CD14-positive monocyte (primary cell): Measurements from ENCODE around the gene ZC3HAV1L. TPM values are rescaled to one million over a fixed set of nuclear protein-coding genes. Genes with fewer than 3 reads are reported as not detected.

ENCODE experiments used
- DNase-seq, 3 donors: peaks; one replicate each; pipeline ENCODE4 v3.0.0-alpha.2; 2011 to 2022
- H2AFZ ChIP-seq: 2 replicates; pipeline ENCODE4 v1.6.0; 2012; ENCODE audit warnings: mild to moderate bottlenecking, low read depth, low read length, inconsistent platforms; ENCODE audit not compliant: insufficient read depth, poor library complexity, severe bottlenecking
- H3K27ac ChIP-seq, 2 donors: 1 replicate in 1 of 2; 2 replicates in 1 of 2; pipeline ENCODE4 v1.5.1; 2012 to 2013; ENCODE audit warnings: low read length in 2 of 2, control low read depth in 1 of 2, inconsistent platforms in 1 of 2, low read depth in 1 of 2, mild to moderate bottlenecking in 1 of 2
- H3K27me3 ChIP-seq, 2 donors: one replicate each; pipeline versions ENCODE4 v1.6.0 to v1.6.1; 2011 to 2013; ENCODE audit warnings: low read length in 2 of 2; ENCODE audit not compliant: control insufficient read depth in 2 of 2, insufficient read depth in 2 of 2
- H3K36me3 ChIP-seq, 2 donors: replicated peaks in 1 of 2; 1 replicate in 1 of 2; 2 replicates in 1 of 2; pipeline versions ENCODE4 v1.5.1 to v1.6.1; 2012 to 2013; ENCODE audit warnings: low read length in 2 of 2, control low read depth in 1 of 2, inconsistent platforms in 1 of 2, mild to moderate bottlenecking in 1 of 2; ENCODE audit not compliant: insufficient read depth in 2 of 2, control insufficient read depth in 1 of 2
- H3K4me1 ChIP-seq, 2 donors: 1 replicate in 1 of 2; 2 replicates in 1 of 2; pipeline versions ENCODE4 v1.5.1 to v1.6.1; 2012 to 2013; ENCODE audit warnings: low read length in 2 of 2, control low read depth in 1 of 2, inconsistent platforms in 1 of 2, mild to moderate bottlenecking in 1 of 2, moderate library complexity in 1 of 2; ENCODE audit not compliant: insufficient read depth in 2 of 2, control insufficient read depth in 1 of 2
- H3K4me2 ChIP-seq: replicated peaks from 2 replicates; pipeline ENCODE3; 2012; ENCODE audit warnings: low read length, moderate library complexity, mild to moderate bottlenecking; ENCODE audit not compliant: poor library complexity, severe bottlenecking; ENCODE audit errors: extremely low read depth
- H3K4me3 ChIP-seq, 3 experiments: fragments of 200-600 bp in 1 of 3; sonication (generic) in 1 of 3; replicated peaks in 1 of 3; 1 replicate in 2 of 3; 2 replicates in 1 of 3; pipeline ENCODE4 v1.5.1; 2011 to 2013; ENCODE audit warnings: low read length in 3 of 3, mild to moderate bottlenecking in 3 of 3, control low read depth in 2 of 3, low read depth in 2 of 3, inconsistent platforms in 1 of 3, moderate library complexity in 1 of 3
- H3K79me2 ChIP-seq: 2 replicates; pipeline ENCODE4 v1.6.0; 2012; ENCODE audit warnings: mild to moderate bottlenecking, control low read depth, inconsistent platforms, low read length, moderate library complexity; ENCODE audit not compliant: insufficient read depth
- H3K9ac ChIP-seq: 2 replicates; pipeline ENCODE4 v1.6.0; 2017; ENCODE audit warnings: low read length, mild to moderate bottlenecking; ENCODE audit not compliant: insufficient read depth, poor library complexity, severe bottlenecking
- H3K9me3 ChIP-seq, 2 donors: replicated peaks in 1 of 2; 1 replicate in 1 of 2; 2 replicates in 1 of 2; pipeline versions ENCODE4 v1.5.1 to v1.6.1; 2012 to 2013; ENCODE audit warnings: low read length in 2 of 2, control low read depth in 1 of 2; ENCODE audit not compliant: control insufficient read depth in 1 of 2, insufficient read depth in 1 of 2
- H4K20me1 ChIP-seq: 2 replicates; pipeline ENCODE4 v1.6.0; 2012; ENCODE audit warnings: mild to moderate bottlenecking, low read length, control low read depth, moderate library complexity; ENCODE audit not compliant: insufficient read depth
- H3K27ac Mint-ChIP-seq, 7 donors: one replicate each; pipeline ENCODE4 v1.8.0; 2020; ENCODE audit warnings: mild to moderate bottlenecking in 7 of 7, mixed read lengths in 7 of 7, moderate library complexity in 6 of 7, inconsistent platforms in 2 of 7
- H3K27me3 Mint-ChIP-seq, 3 donors: one replicate each; pipeline ENCODE4 v1.8.0; 2021 to 2022; ENCODE audit warnings: low read depth in 3 of 3, mild to moderate bottlenecking in 3 of 3, mixed read lengths in 3 of 3, moderate library complexity in 3 of 3, inconsistent platforms in 1 of 3
- H3K36me3 Mint-ChIP-seq, 2 donors: one replicate each; pipeline ENCODE4 v1.8.0; 2020; ENCODE audit warnings: mixed read lengths in 2 of 2, inconsistent platforms in 1 of 2, mild to moderate bottlenecking in 1 of 2
- H3K4me1 Mint-ChIP-seq: one replicate; pipeline ENCODE4 v1.8.0; 2020; ENCODE audit warnings: mild to moderate bottlenecking, mixed read lengths
- H3K4me3 Mint-ChIP-seq, 2 donors: one replicate each; pipeline ENCODE4 v1.8.0; 2020; ENCODE audit warnings: mild to moderate bottlenecking in 2 of 2, mixed read lengths in 2 of 2, moderate library complexity in 1 of 2
- H3K9me3 Mint-ChIP-seq, 7 donors: one replicate each; pipeline ENCODE4 v1.8.0; 2020 to 2022; ENCODE audit warnings: mixed read lengths in 7 of 7, mild to moderate bottlenecking in 6 of 7, moderate library complexity in 6 of 7, inconsistent platforms in 2 of 7
- WGBS: methylation state at CpG from one replicate; pipeline ENCODE4 v1.1.5; 2013; ENCODE audit warnings: missing lambda C conversion rate; ENCODE audit not compliant: insufficient coverage; 5-methylcytosine and 5-hydroxymethylcytosine counted together
- intact Hi-C, 2 donors: fragments of 100-400 bp; cut with micrococcal nuclease; formaldehyde crosslinking; loops; one replicate each; pipeline versions ENCODE4 v1.15.0 to v1.15.1; 2023
- polyA plus RNA-seq, 3 donors: library from polyadenylated mRNA; depleted of rRNA in 1 of 3; unstranded in 2 of 3; stranded (reverse) in 1 of 3; fragments of 300-500 nt in 2 of 3; fragments of >200 nt in 1 of 3; fragmentation: Illumina TruSeq in 2 of 3; gene quantifications; 1 replicate in 2 of 3; 2 replicates in 1 of 3; pipeline ENCODE4 v1.2.3, GENCODE V29; 2012 to 2021
- TF ChIP-seq, protein P1 (sequence below): fragments of 200-600 bp; IDR thresholded peaks from one replicate; pipeline ENCODE4 v1.8.0; 2022; ENCODE audit warnings: antibody characterized with exemption, mild to moderate bottlenecking

The ZC3HAV1L gene
- polyA plus RNA-seq, 3 donors = 0.10 TPM; not detected in 2

DNA sequence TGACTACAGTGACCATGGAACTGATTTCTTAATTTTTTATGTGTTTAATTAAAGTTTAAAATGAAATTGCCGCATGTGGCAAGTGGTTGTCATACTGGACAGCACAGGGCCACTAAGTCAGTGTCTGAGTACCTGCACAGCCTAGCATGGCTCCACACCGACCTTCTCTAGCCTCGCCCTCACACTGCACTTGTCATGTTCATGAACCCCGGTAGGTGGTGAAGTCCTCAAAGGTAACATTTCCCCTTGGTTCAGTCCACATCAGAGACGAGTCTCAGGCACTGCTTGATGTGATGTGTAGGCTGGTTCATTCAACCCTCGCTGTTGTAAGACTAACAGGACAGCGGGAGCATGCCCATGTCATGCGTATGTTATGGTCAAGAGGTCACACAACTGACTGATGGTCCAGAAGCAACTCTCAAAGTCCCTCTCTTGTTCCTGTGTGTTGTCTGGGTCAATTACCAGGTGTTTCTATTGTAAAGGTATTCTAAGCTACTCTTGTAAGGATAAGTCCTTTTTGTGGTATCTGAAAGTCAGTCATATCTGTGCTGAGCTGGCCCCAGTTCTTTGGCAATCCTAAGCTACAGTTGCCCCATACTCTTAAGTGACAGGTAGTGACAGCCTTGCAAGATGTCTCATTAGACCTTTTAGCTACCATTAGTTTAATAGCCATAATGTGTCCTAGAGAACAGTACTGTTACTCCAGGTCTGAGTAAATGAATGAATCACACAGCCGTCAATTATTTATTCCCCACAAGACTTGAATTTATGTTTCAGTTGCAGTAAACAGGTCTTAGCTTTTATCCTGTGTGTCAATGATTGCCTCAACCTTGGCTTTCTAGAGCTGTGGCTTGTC, 32.9 kb upstream of the ZC3HAV1L start:
- H4K20me1 ChIP-seq = peaks cover 91% of the 10 kb centered on the region
- intact Hi-C loops = no loop called here
- H3K9ac ChIP-seq = no peak overlapping the region
- no peak overlapping the region for H3K4me3 ChIP-seq
- H3K4me1 Mint-ChIP-seq = peaks cover 9% of the 10 kb centered on the region
- no peak for DNase-seq
- TF ChIP-seq, protein P1, sequence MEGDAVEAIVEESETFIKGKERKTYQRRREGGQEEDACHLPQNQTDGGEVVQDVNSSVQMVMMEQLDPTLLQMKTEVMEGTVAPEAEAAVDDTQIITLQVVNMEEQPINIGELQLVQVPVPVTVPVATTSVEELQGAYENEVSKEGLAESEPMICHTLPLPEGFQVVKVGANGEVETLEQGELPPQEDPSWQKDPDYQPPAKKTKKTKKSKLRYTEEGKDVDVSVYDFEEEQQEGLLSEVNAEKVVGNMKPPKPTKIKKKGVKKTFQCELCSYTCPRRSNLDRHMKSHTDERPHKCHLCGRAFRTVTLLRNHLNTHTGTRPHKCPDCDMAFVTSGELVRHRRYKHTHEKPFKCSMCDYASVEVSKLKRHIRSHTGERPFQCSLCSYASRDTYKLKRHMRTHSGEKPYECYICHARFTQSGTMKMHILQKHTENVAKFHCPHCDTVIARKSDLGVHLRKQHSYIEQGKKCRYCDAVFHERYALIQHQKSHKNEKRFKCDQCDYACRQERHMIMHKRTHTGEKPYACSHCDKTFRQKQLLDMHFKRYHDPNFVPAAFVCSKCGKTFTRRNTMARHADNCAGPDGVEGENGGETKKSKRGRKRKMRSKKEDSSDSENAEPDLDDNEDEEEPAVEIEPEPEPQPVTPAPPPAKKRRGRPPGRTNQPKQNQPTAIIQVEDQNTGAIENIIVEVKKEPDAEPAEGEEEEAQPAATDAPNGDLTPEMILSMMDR = no peak
- no peaks in the 10 kb centered on the region for H3K9me3 Mint-ChIP-seq
- H3K27me3 ChIP-seq = no peaks in the 10 kb centered on the region
- H3K79me2 ChIP-seq = peaks cover 67% of the 10 kb centered on the region
- peaks cover 0 to 2% (median 0%) of the 10 kb centered on the region in 3 donors for H3K27me3 Mint-ChIP-seq
- H3K9me3 ChIP-seq = no peaks in the 10 kb centered on the region
- peaks cover 79 to 97% of the 10 kb centered on the region in 2 donors for H3K36me3 Mint-ChIP-seq
- no peak overlapping the region for H2AFZ ChIP-seq
- no peak overlapping the region for H3K4me2 ChIP-seq
- H3K4me3 Mint-ChIP-seq = no peak overlapping the region
- peaks cover 80 to 93% of the 10 kb centered on the region in 2 donors for H3K36me3 ChIP-seq
- peak overlapping the region in 1 of 2 donors; percentile 42 for H3K27ac ChIP-seq
- H3K27ac Mint-ChIP-seq = peak overlapping the region in 1 of 7 donors; percentile 58
- 100% methylated on average over 7 of the region's 9 CpGs for WGBS
- peaks cover 6 to 7% of the 10 kb centered on the region in 2 donors for H3K4me1 ChIP-seq

DNA sequence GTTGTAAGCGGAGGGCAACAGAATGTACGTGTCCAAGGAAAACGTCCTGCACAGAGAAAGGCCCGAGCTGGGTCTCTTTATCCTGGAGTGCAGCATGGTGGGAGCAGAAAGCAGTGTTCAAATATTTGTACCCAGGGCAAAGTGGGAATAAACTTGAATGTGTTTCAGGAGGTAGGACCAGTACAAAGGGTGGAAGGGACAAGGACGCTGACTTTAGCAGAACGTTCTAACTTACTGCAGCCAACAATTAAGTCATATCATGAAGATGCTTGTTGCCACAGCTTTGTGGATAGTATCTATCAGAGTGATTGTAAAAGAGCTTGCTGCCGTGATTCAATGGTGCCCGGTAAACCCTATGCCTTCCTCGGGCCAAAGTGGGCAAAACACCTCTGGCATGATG, 30.5 kb upstream of the ZC3HAV1L start:
- no peak for DNase-seq
- Histone ChIP-seq H3K27ac (no peak overlapping the region), H3K9me3 (no peaks in the 10 kb centered on the region), H3K4me3 (no peak overlapping the region), H3K27me3 (no peaks in the 10 kb centered on the region), H3K4me2 (no peak overlapping the region), H2AFZ (no peak overlapping the region), H3K4me1 (no peaks in the 10 kb centered on the region), H3K79me2 (peaks cover 63% of the 10 kb centered on the region), H4K20me1 (peaks cover 94% of the 10 kb centered on the region), H3K9ac (no peak overlapping the region), H3K36me3 (peaks cover 87 to 96% of the 10 kb centered on the region in 2 donors)
- Mint-ChIP-seq H3K27ac (peak overlapping the region in 1 of 7 donors; percentile 58), H3K4me1 (no peaks in the 10 kb centered on the region), H3K9me3 (no peaks in the 10 kb centered on the region), H3K4me3 (no peak overlapping the region), H3K27me3 (no peaks in the 10 kb centered on the region), H3K36me3 (peaks cover 82 to 97% of the 10 kb centered on the region in 2 donors)
- WGBS = 94% methylated on average over 6 of the region's 9 CpGs
- TF ChIP-seq, protein P1 = no peak
- intact Hi-C loops = no loop called here
